Cardiac muscle cell (in vitro differentiated cells and primary cell): Measurements from ENCODE around the gene CD300C. TPM values are rescaled to one million over a fixed set of nuclear protein-coding genes. Genes with fewer than 3 reads are reported as not detected.

Experiments
- DNase-seq, 2 donors: peaks; one replicate each; pipeline versions ENCODE4 v3.0.0 to v3.0.0-alpha.2; 2010 to 2017; ENCODE audit warnings: low read depth in 1 of 2, low spot score in 1 of 2
- H3K27ac ChIP-seq: fragments of 200-600 bp; sonication (generic); 2 replicates; pipeline ENCODE4 v1.5.1; 2016
- H3K27me3 ChIP-seq: fragments of 200-600 bp; sonication (generic); 2 replicates; pipeline ENCODE4 v1.6.0; 2016; ENCODE audit warnings: control low read depth
- H3K36me3 ChIP-seq: fragments of 200-600 bp; sonication (generic); 2 replicates; pipeline ENCODE4 v1.5.1; 2016; ENCODE audit warnings: control low read depth
- H3K4me1 ChIP-seq: fragments of 200-600 bp; sonication (generic); 2 replicates; pipeline ENCODE4 v1.8.1; 2017; ENCODE audit warnings: low read depth, mild to moderate bottlenecking, mixed run types
- H3K4me3 ChIP-seq: fragments of 200-600 bp; sonication (generic); 2 replicates; pipeline ENCODE4 v1.5.1; 2016; ENCODE audit warnings: mild to moderate bottlenecking
- H3K9me3 ChIP-seq: fragments of 200-600 bp; sonication (generic); 2 replicates; pipeline ENCODE4 v1.5.1; 2017; ENCODE audit warnings: low read depth, mild to moderate bottlenecking, control low read depth
- polyA plus RNA-seq: library from polyadenylated mRNA; unstranded; fragments of >200 nt; fragmentation: Nextera tagmentation; extraction: Ambion mirVana; gene quantifications from 2 replicates; pipeline ENCODE4 v1.2.1, GENCODE V29; 2016
- total RNA-seq: library from RNA; depleted of rRNA; stranded (reverse); fragments of >200 nt; gene quantifications from 2 replicates; pipeline ENCODE4 v1.2.3, GENCODE V29; 2016
- TF ChIP-seq, protein P1 (sequence below): IDR thresholded peaks from 2 replicates; pipeline ENCODE4 v1.5.1; 2012; ENCODE audit warnings: low read depth, mild to moderate bottlenecking, low read length

CD300C gene
- 0.07 and 0.12 TPM in 2 replicates for total RNA-seq
- 0.83 TPM in 1 of 2 replicates, not detected in the other for polyA plus RNA-seq

DNA sequence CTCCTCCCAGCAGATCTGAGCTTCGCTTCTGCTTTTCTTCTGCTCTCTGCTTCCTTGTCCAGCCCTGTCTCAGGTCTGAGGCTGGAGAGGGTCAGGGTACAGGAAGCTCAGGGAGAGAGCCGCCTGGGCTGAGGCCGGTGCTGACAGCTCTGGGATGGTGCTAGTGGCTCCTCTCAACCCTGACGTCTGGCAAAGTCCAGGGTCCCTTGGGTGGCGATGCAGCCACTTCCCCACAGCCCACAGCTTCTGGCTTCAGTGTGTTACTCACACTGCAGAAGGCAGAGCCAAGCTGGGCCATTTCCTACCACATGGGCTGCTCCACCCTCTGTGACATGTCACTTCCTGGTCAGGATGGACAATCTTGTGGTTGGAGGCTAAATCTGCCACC is at the start of gene CD300C:
Gene CD300C (minus strand): TSS at position 273 of the 388 bp plus-strand sequence. CDS start 333 bp downstream, outside the sequence.
- Histone ChIP-seq H3K27me3 (no peaks in the 10 kb centered on the region), H3K9me3 (no peaks in the 10 kb centered on the region), H3K4me1 (no peaks in the 10 kb centered on the region), H3K36me3 (no peaks in the 10 kb centered on the region), H3K4me3 (no peak within 1 kb of the TSS), H3K27ac (peak within 1 kb of the TSS; percentile 50)
- peak in 1 of 2 donors; percentile 44 for DNase-seq
- TF ChIP-seq, protein P1, sequence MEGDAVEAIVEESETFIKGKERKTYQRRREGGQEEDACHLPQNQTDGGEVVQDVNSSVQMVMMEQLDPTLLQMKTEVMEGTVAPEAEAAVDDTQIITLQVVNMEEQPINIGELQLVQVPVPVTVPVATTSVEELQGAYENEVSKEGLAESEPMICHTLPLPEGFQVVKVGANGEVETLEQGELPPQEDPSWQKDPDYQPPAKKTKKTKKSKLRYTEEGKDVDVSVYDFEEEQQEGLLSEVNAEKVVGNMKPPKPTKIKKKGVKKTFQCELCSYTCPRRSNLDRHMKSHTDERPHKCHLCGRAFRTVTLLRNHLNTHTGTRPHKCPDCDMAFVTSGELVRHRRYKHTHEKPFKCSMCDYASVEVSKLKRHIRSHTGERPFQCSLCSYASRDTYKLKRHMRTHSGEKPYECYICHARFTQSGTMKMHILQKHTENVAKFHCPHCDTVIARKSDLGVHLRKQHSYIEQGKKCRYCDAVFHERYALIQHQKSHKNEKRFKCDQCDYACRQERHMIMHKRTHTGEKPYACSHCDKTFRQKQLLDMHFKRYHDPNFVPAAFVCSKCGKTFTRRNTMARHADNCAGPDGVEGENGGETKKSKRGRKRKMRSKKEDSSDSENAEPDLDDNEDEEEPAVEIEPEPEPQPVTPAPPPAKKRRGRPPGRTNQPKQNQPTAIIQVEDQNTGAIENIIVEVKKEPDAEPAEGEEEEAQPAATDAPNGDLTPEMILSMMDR = no peak

DNA sequence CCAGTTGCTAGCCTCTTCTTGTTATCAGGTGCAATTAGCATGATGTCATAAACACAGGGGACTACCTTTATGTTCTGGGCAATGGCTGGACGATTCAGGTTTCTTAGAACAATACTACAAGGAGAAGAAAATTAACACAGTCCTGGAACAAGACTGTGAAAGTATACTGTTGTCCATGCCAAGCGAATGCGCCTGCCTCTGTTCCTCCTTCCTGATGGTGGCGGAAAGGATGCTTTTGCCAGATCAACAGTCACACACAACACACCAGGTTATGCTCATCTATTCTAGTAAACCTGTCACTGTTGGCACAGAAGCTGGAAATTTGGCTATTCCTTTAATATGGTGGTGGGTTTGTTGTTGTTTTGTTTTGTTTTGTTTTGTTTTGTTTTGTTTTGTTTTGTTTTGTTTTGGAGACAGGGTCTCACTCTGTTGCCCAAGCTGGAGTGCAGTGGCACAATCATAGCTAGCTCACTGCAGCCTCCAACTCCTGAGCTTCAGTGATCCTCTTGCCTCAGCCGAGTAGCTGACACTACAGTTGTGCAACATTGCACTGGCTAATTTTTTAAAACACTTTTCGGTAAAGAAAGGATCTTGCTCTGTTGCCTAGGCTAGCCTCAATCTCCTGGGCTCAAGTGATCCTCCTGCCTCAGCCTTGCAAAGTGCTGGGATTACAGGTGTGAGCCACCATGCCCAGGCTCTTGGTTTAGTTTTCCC is 49.3 kb upstream of the CD300C start:
- no peak for DNase-seq
- H3K36me3 ChIP-seq = no peaks in the 10 kb centered on the region
- TF ChIP-seq, protein P1 = no peak
- no peaks in the 10 kb centered on the region for H3K27me3 ChIP-seq
- no peak overlapping the region for H3K4me3 ChIP-seq
- H3K4me1 ChIP-seq = no peaks in the 10 kb centered on the region
- H3K9me3 ChIP-seq = no peaks in the 10 kb centered on the region
- H3K27ac ChIP-seq = no peak overlapping the region

DNA sequence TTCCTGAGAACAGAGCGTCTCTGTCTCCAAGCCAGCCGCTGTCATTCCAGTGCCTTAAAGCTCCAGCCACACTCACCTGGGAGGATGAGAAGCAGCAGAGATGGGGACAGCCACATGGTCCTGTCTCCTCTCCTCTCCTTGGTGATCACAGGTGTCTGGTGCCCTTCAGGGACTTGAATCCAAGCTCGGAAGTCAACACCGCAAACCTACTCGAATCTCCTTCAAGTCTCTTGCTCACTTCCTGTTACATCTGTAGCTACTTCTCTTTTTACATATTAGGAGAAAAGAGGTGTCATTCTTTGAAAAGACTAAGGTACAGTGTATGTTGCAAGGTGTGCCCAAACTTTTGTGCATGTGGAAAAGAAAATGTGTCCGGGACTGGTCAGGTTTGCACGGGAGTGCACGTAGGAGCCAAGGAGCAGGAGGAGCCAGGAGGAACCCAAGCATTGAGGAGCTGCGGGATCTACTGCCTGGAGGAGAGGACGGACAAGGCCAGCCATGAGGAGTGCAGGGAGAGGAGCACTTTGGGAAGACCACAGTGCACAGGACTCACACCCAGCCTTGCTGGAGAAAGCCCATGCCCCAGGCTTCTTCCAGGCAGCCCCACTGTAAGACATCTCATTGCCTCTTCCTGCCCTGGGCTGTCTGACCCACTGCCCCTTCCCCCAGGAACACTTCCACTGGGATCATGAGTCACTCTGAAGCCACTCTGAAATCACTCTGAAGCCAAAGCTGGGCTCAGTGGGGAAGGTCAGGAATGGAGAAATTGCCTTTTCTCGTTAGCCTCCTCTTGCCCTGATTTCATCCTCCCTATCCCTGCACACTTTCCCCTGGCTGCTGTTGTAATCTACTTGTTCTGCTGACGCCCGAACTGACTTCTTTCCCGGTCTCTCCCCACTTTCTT is 46.4 kb upstream of the CD300C start, which contains the start of gene CD300LD:
Gene CD300LD (minus strand): TSS at position 197 of the 904 bp plus-strand sequence. CDS start 81 bp downstream, at position 116.
- no peaks in the 10 kb centered on the region for H3K9me3 ChIP-seq
- no peaks in the 10 kb centered on the region for H3K27me3 ChIP-seq

DNA sequence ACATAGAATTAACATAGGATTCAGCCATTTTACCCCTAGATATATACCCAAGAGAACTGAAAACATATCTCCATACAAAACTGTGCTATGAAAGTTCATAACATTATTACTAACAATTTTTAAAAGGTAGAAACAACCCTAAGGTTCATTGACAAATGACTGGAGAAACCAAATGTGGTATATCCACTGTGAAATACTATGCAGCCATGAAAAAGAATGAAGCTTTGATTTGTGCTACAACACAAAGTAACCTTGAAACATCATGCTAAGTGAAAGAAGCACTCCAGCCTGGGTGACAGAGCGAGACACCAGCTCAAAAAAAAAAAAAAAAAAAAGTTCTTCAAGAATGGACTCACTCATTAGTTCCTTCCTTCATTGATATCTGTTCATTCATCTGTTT is 45.6 kb upstream of the CD300C start:
- H3K27ac ChIP-seq = no peak overlapping the region
- no peaks in the 10 kb centered on the region for H3K9me3 ChIP-seq
- no peaks in the 10 kb centered on the region for H3K4me1 ChIP-seq
- H3K27me3 ChIP-seq = no peaks in the 10 kb centered on the region
- no peak overlapping the region for H3K4me3 ChIP-seq
- TF ChIP-seq, protein P1 = no peak
- DNase-seq = no peak
- H3K36me3 ChIP-seq = no peaks in the 10 kb centered on the region

More for the DNA sequence above, 46.4 kb upstream of the CD300C start, which contains the start of gene CD300LD:
- no peak within 1 kb of the TSS for H3K27ac ChIP-seq
- no peak for DNase-seq
- TF ChIP-seq, protein P1 = no peak
- no peak within 1 kb of the TSS for H3K4me3 ChIP-seq
- no peaks in the 10 kb centered on the region for H3K4me1 ChIP-seq
- H3K36me3 ChIP-seq = no peaks in the 10 kb centered on the region

DNA sequence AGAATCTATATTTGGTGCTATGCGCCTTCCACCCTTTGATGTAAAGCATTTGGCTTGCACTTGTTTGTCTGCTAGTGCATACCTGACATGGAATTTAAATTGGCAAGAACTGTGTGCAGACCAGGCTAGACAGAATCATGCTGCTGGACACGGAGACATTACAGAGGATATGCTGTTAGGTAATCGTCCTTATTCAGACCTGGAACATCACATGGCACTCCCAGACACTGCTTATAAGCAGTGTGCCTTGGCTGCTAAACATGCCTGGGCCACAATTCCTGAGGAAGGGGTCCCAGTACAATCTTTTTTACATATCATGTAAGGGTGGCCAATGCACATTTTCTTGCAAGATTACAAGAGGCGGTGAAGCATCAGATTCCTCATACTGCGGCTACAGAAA is 39.8 kb upstream of the CD300C start:
- no peaks in the 10 kb centered on the region for H3K36me3 ChIP-seq
- no peaks in the 10 kb centered on the region for H3K27me3 ChIP-seq
- no peak overlapping the region for H3K27ac ChIP-seq
- no peak for DNase-seq
- no peaks in the 10 kb centered on the region for H3K9me3 ChIP-seq
- no peak overlapping the region for H3K4me3 ChIP-seq
- no peaks in the 10 kb centered on the region for H3K4me1 ChIP-seq
- TF ChIP-seq, protein P1 = no peak
